Uterus (tissue), 2 donors: Measurements from ENCODE around the gene TMEM229A.

Source experiments
- POLR2A ChIP-seq, 2 donors: fragments of 450-650 bp; IDR thresholded peaks; one replicate each; pipeline ENCODE4 v1.6.1; 2016; ENCODE audit warnings: antibody characterized with exemption in 2 of 2, mild to moderate bottlenecking in 1 of 2, moderate library complexity in 1 of 2
- TF ChIP-seq, protein P1 (sequence below), 4 experiments: fragments of 200-600 bp in 2 of 4; fragments of 450-650 bp in 2 of 4; sonication (generic) in 2 of 4; IDR thresholded peaks; one replicate each; pipeline ENCODE4 v1.5.1; 2016 to 2019; ENCODE audit warnings: antibody characterized with exemption in 4 of 4, mild to moderate bottlenecking in 2 of 4, moderate library complexity in 1 of 4

DNA sequence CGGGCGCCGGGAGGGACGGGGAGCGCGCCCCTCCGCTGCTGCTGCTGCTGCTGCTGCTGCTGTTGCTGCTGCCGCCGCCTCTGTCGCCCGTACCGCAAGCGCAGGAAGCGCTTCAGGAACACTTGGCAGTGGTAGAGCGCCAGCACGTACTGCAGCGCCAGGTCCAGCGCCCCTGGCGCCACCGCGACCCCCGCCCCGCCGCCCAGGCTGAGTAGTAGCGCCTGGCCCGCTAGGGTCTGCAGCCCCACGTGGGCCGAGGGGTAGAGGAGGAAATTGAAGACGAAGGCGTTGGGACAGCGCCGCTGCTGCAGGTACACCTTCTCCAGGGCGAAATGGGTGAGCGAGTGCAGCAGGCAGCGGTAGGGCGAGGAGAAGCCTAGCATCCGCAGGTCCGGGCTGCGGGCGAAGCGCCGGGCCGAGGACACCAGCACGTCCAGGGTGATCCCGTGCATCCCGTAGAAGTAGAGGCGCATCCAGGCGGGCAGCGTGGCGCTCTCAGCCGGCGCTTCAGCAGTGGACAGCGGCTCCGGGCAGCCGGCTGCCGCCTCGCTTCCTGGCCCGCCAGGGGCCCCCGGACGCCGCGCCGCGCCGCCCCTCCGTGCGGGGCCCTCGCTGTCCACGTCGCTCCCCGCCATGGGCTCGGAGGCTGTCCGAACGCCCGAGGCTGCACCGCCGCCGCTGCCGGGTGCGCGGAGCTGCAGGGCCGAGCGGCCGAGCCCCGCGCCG is at the start of gene TMEM229A:
- TF ChIP-seq, protein P1, sequence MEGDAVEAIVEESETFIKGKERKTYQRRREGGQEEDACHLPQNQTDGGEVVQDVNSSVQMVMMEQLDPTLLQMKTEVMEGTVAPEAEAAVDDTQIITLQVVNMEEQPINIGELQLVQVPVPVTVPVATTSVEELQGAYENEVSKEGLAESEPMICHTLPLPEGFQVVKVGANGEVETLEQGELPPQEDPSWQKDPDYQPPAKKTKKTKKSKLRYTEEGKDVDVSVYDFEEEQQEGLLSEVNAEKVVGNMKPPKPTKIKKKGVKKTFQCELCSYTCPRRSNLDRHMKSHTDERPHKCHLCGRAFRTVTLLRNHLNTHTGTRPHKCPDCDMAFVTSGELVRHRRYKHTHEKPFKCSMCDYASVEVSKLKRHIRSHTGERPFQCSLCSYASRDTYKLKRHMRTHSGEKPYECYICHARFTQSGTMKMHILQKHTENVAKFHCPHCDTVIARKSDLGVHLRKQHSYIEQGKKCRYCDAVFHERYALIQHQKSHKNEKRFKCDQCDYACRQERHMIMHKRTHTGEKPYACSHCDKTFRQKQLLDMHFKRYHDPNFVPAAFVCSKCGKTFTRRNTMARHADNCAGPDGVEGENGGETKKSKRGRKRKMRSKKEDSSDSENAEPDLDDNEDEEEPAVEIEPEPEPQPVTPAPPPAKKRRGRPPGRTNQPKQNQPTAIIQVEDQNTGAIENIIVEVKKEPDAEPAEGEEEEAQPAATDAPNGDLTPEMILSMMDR (IDR thresholded peaks at IDR 0.05) = no peak
- TF ChIP-seq POLR2A (IDR thresholded peaks at IDR 0.05) = no peak
